Measurements from ENCODE around the gene PARD3B.

The PARD3B gene

DNA sequence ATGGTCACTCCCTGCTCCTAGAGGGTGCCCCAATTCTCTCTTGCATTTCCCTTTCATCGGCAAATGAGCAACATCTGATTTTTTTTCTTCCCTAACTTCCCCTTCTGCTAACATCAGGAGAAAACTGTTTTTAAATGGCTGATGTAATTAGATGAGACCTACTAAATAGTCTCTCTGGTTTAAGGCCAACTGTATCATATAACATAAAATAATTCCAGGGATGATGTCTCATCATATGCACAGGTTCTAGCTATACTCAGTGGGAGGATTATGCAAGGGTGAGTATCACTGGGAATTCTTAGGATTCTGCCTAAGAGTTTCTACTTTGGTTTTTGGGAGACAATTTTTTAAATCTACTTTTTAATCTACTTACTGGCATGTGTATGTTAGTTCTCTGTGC lies 193.4 kb downstream of the PARD3B start:
- Histone ChIP-seq H3K27me3 (ENCODE audit: control insufficient read depth, insufficient read depth, low read length) (no peaks in the 10 kb centered on the region), H3K9me3 (replicated peaks; ENCODE audit: low read length) (no peaks in the 10 kb centered on the region), H3K36me3 (ENCODE audit: insufficient read depth, low read length) (no peaks in the 10 kb centered on the region), H3K4me2 (ENCODE audit: low read length) (no peak overlapping the region), H3K4me3 (ENCODE audit: low read length) (no peak overlapping the region), H3K9ac (ENCODE audit: low read depth, low read length) (no peak overlapping the region), H3K4me1 (ENCODE audit: control insufficient read depth, insufficient read depth, low read length) (peaks cover 4% of the 10 kb centered on the region)

DNA sequence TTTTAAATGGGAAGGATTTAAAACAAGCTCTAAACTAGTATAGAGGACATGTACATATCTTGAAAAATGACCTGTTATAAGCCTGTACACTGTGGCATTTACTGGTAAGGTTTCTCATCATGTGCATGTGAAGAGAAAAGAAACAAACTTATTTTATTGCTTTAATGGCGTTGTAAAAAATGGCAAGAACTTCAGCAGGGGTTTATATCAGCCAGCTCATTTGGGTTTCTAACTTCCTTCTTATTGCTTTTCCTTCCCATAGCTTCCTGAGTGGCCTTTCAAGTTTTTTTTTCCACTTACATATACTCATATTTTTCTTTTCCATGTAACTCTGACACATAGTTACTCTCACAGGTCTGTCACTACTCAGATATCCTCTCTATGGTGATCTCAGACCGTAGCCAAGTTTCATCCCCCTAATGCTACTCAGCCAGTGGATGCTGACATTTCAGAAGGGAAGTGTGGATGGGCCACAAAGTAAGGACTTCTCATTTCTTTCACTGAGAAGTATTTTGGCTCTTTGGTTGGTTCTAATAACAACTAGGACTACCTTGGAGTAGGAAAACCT lies 198.2 kb downstream of the PARD3B start:
- no peak overlapping the region for H3K4me3 ChIP-seq (ENCODE audit: low read length)
- no peaks in the 10 kb centered on the region for H3K9me3 ChIP-seq (replicated peaks; ENCODE audit: low read length)
- H3K27me3 ChIP-seq (ENCODE audit: control insufficient read depth, insufficient read depth, low read length), result no peaks in the 10 kb centered on the region
- no peak overlapping the region for H3K9ac ChIP-seq (ENCODE audit: low read depth, low read length)
- H3K4me1 ChIP-seq (ENCODE audit: control insufficient read depth, insufficient read depth, low read length), result peaks cover 7% of the 10 kb centered on the region
- no peak overlapping the region for H3K4me2 ChIP-seq (ENCODE audit: low read length)
- no peaks in the 10 kb centered on the region for H3K36me3 ChIP-seq (ENCODE audit: insufficient read depth, low read length)

DNA sequence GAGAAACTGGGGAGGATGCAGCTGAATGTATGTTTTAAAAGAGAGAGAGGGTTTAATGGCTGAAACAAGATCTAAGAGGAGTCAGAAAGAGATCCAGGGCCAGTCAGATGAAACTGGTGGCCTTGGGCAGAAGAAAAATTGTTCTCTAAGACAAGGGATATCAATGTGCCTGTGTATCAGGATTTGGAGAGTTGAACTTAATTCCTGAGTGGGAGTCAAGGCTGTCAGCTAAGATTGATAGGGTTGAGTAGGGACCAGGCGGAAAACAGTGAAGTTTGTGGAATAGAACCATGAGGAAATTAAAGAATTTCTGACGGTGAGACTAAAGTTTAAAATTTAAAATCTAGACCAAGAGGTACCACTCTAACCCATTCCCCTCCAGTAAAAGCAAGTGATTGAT lies 199.2 kb downstream of the PARD3B start:
- Histone ChIP-seq H3K9ac (ENCODE audit: low read depth, low read length) (no peak overlapping the region), H3K36me3 (ENCODE audit: insufficient read depth, low read length) (no peaks in the 10 kb centered on the region), H3K9me3 (replicated peaks; ENCODE audit: low read length) (no peaks in the 10 kb centered on the region), H3K4me3 (ENCODE audit: low read length) (no peak overlapping the region), H3K27me3 (ENCODE audit: control insufficient read depth, insufficient read depth, low read length) (no peaks in the 10 kb centered on the region), H3K4me2 (ENCODE audit: low read length) (no peak overlapping the region), H3K4me1 (ENCODE audit: control insufficient read depth, insufficient read depth, low read length) (peaks cover 13% of the 10 kb centered on the region)

DNA sequence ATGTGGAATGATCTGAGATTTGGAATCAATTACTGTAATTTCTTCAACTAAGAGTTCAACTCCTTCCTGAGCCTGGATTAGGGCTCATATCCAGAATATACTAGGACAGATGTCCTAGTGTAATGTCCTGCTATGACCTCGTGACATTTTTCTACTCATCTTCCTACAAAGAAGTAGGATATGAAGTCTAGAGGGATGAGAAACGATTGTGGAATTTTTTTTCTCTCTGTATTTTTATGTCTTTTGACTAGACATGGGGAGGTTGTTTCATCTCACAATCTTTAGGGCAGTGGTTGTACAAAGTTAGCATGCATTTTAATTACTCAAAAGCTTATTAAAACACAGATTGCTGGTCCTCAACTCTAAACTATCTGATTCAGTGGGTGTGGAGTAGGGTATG lies 203.0 kb downstream of the PARD3B start:
- Histone ChIP-seq H3K36me3 (ENCODE audit: insufficient read depth, low read length) (no peaks in the 10 kb centered on the region), H3K4me1 (ENCODE audit: control insufficient read depth, insufficient read depth, low read length) (peaks cover 22% of the 10 kb centered on the region), H3K9ac (ENCODE audit: low read depth, low read length) (no peak overlapping the region), H3K27me3 (ENCODE audit: control insufficient read depth, insufficient read depth, low read length) (no peaks in the 10 kb centered on the region), H3K4me3 (ENCODE audit: low read length) (no peak overlapping the region), H3K9me3 (replicated peaks; ENCODE audit: low read length) (no peaks in the 10 kb centered on the region), H3K4me2 (ENCODE audit: low read length) (peak overlapping the region; percentile 67)

GRCh38 chr2:204749319-204749718 lies 204.0 kb downstream of the PARD3B start:
- Histone ChIP-seq H3K36me3 (ENCODE audit: insufficient read depth, low read length) (no peaks in the 10 kb centered on the region), H3K9me3 (replicated peaks; ENCODE audit: low read length) (no peaks in the 10 kb centered on the region), H3K27me3 (ENCODE audit: control insufficient read depth, insufficient read depth, low read length) (no peaks in the 10 kb centered on the region), H3K4me2 (ENCODE audit: low read length) (peak overlapping the region; percentile 67), H3K9ac (ENCODE audit: low read depth, low read length) (peak overlapping the region; percentile 26), H3K4me1 (ENCODE audit: control insufficient read depth, insufficient read depth, low read length) (peaks cover 22% of the 10 kb centered on the region), H3K4me3 (ENCODE audit: low read length) (peak overlapping the region; percentile 22)

DNA sequence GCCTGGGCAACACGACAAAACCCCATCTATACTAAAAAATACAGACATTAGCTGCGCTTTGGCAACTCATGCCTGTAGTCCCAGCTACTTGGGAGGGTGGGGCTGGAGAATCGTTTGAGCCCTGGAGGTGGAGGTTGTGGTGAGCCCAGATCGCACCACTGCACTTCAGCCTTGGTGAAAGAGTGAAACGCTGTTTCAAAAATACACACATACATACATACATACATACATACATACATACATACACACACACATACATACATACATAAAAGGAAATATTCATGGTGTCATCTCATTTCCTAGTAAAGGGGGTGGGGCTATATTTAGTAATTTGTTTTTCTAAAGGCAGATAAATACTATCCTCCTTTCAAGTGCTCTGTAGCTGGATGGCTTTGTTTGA lies 205.1 kb downstream of the PARD3B start:
- H3K9ac ChIP-seq (ENCODE audit: low read depth, low read length), result no peak overlapping the region
- no peaks in the 10 kb centered on the region for H3K36me3 ChIP-seq (ENCODE audit: insufficient read depth, low read length)
- H3K4me2 ChIP-seq (ENCODE audit: low read length), result no peak overlapping the region
- H3K27me3 ChIP-seq (ENCODE audit: control insufficient read depth, insufficient read depth, low read length), result no peaks in the 10 kb centered on the region
- H3K4me1 ChIP-seq (ENCODE audit: control insufficient read depth, insufficient read depth, low read length), result peaks cover 22% of the 10 kb centered on the region
- no peaks in the 10 kb centered on the region for H3K9me3 ChIP-seq (replicated peaks; ENCODE audit: low read length)
- no peak overlapping the region for H3K4me3 ChIP-seq (ENCODE audit: low read length)

DNA sequence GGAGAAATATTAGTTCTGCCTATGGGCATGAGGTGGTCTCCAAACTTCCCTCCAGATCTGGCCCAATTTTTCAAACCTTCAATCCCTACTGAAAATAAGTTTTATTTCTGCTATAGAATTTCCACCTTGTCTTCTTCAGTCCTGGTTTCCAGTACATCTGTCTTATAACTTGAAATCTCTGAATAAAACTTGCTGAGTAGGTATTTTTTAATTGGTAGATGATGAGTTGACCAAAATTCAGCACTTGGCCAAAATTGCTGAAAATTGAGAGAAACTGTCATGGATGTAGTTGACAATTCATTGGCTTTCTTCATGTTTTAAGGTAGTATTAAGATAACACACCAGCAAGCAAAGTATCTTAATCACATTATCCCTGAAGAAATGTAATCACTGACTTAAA lies 206.2 kb downstream of the PARD3B start:
- Histone ChIP-seq H3K27me3 (ENCODE audit: control insufficient read depth, insufficient read depth, low read length) (no peaks in the 10 kb centered on the region), H3K4me1 (ENCODE audit: control insufficient read depth, insufficient read depth, low read length) (peaks cover 22% of the 10 kb centered on the region), H3K4me2 (ENCODE audit: low read length) (no peak overlapping the region), H3K36me3 (ENCODE audit: insufficient read depth, low read length) (no peaks in the 10 kb centered on the region), H3K9me3 (replicated peaks; ENCODE audit: low read length) (no peaks in the 10 kb centered on the region), H3K4me3 (ENCODE audit: low read length) (no peak overlapping the region), H3K9ac (ENCODE audit: low read depth, low read length) (no peak overlapping the region)

- Histone ChIP-seq H3K9me3 (replicated peaks; ENCODE audit: low read length) (no peaks in the 10 kb centered on the region), H3K4me2 (ENCODE audit: low read length) (no peak overlapping the region), H3K4me3 (ENCODE audit: low read length) (no peak overlapping the region), H3K36me3 (ENCODE audit: insufficient read depth, low read length) (no peaks in the 10 kb centered on the region), H3K27me3 (ENCODE audit: control insufficient read depth, insufficient read depth, low read length) (no peaks in the 10 kb centered on the region), H3K9ac (ENCODE audit: low read depth, low read length) (no peak overlapping the region), H3K4me1 (ENCODE audit: control insufficient read depth, insufficient read depth, low read length) (peaks cover 14% of the 10 kb centered on the region)
Observed at GRCh38 chr2:204753841-204754240, 208.6 kb downstream of the PARD3B start.

DNA sequence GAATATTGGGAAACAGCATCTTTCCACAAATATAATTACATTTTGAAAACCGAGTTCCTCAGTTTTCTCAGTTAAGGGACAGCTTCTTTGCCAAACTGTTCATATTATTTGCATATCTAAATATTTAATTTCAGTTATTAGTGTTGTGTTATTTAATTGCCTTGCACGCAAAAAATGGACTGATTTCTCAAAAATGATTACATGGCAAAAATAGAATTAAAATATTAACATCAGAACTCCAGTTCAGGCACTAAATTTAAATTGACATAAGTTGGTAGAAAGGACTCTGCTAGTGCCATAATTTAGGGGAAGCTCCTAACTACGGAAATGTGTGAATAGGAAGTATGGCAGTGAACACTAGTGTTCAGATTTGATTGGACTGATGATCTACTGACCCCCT lies 209.6 kb downstream of the PARD3B start:
- H3K4me2 ChIP-seq (ENCODE audit: low read length), result no peak overlapping the region
- no peak overlapping the region for H3K4me3 ChIP-seq (ENCODE audit: low read length)
- peaks cover 5% of the 10 kb centered on the region for H3K4me1 ChIP-seq (ENCODE audit: control insufficient read depth, insufficient read depth, low read length)
- H3K9ac ChIP-seq (ENCODE audit: low read depth, low read length), result no peak overlapping the region
- H3K27me3 ChIP-seq (ENCODE audit: control insufficient read depth, insufficient read depth, low read length), result no peaks in the 10 kb centered on the region
- H3K9me3 ChIP-seq (replicated peaks; ENCODE audit: low read length), result no peaks in the 10 kb centered on the region
- no peaks in the 10 kb centered on the region for H3K36me3 ChIP-seq (ENCODE audit: insufficient read depth, low read length)

GRCh38 chr2:204763974-204764703 lies 218.9 kb downstream of the PARD3B start:
- H3K36me3 ChIP-seq (ENCODE audit: insufficient read depth, low read length), result no peaks in the 10 kb centered on the region
- H3K9ac ChIP-seq (ENCODE audit: low read depth, low read length), result no peak overlapping the region
- no peaks in the 10 kb centered on the region for H3K27me3 ChIP-seq (ENCODE audit: control insufficient read depth, insufficient read depth, low read length)
- no peak overlapping the region for H3K4me3 ChIP-seq (ENCODE audit: low read length)
- no peaks in the 10 kb centered on the region for H3K4me1 ChIP-seq (ENCODE audit: control insufficient read depth, insufficient read depth, low read length)
- H3K9me3 ChIP-seq (replicated peaks; ENCODE audit: low read length), result peaks cover 3% of the 10 kb centered on the region
- no peak overlapping the region for H3K4me2 ChIP-seq (ENCODE audit: low read length)

DNA sequence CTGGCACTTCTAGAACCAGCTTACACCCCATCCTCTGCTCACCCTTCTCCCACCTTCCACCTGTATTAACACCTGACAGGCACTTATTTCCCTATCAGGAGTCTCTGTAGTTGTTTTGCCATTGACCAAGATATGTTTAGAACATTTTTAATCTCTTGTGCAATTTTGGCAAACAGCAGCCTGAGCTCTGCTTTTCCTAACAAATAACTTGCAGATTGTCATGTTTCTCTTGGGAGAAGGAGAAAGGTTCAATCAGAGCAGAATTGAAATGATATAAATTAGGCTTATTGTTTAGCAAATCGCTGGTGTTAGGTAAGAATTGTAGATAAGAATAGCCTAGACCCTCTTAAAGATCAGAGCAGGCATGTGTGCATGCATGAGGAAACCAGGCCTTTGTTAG lies 225.5 kb downstream of the PARD3B start:
- H3K27me3 ChIP-seq (ENCODE audit: control insufficient read depth, insufficient read depth, low read length), result no peaks in the 10 kb centered on the region
- no peaks in the 10 kb centered on the region for H3K9me3 ChIP-seq (replicated peaks; ENCODE audit: low read length)
- no peak overlapping the region for H3K9ac ChIP-seq (ENCODE audit: low read depth, low read length)
- H3K4me2 ChIP-seq (ENCODE audit: low read length), result no peak overlapping the region
- H3K4me1 ChIP-seq (ENCODE audit: control insufficient read depth, insufficient read depth, low read length), result no peaks in the 10 kb centered on the region
- H3K36me3 ChIP-seq (ENCODE audit: insufficient read depth, low read length), result no peaks in the 10 kb centered on the region
- no peak overlapping the region for H3K4me3 ChIP-seq (ENCODE audit: low read length)

GRCh38 chr2:204771721-204772120 lies 226.4 kb downstream of the PARD3B start:
- Histone ChIP-seq H3K9ac (ENCODE audit: low read depth, low read length) (no peak overlapping the region), H3K4me3 (ENCODE audit: low read length) (no peak overlapping the region), H3K27me3 (ENCODE audit: control insufficient read depth, insufficient read depth, low read length) (no peaks in the 10 kb centered on the region), H3K4me2 (ENCODE audit: low read length) (no peak overlapping the region), H3K36me3 (ENCODE audit: insufficient read depth, low read length) (no peaks in the 10 kb centered on the region), H3K9me3 (replicated peaks; ENCODE audit: low read length) (no peaks in the 10 kb centered on the region), H3K4me1 (ENCODE audit: control insufficient read depth, insufficient read depth, low read length) (no peaks in the 10 kb centered on the region)

All from skeletal muscle satellite cell (primary cell).